ENCODE data around the gene C3orf80.
A peak's percentile ranks its signal among the peaks of the same experiment; 100 is the strongest.
"Not testable (repeated sequence)": the region's sequence is repeated elsewhere in the genome, so short reads cannot be mapped to it uniquely, and the experiment has no call there.

The C3orf80 gene

GRCh38 chr3:160225176-160226025 lies at the start of gene C3orf80:
TSS of gene C3orf80 (plus strand) at chr3:160225422. CDS start at chr3:160225636, 214 bp downstream.
- DNase-seq (peak; percentile 57), ATAC-seq (peak; percentile 87)

GRCh38 chr3:160176923-160177322 lies 48.3 kb upstream of the C3orf80 start:
- DNase-seq = no peak
- no peak for ATAC-seq

GRCh38 chr3:160178661-160179060 lies 46.6 kb upstream of the C3orf80 start:
- DNase-seq, ATAC-seq: not testable (repeated sequence)

- not testable (repeated sequence) for ATAC-seq, DNase-seq
Measured at GRCh38 chr3:160179403-160179802, 45.8 kb upstream of the C3orf80 start.

GRCh38 chr3:160179906-160180305 lies 45.3 kb upstream of the C3orf80 start:
- no peak for DNase-seq
- no peak for ATAC-seq

- DNase-seq (no peak), ATAC-seq (no peak)
Measured at GRCh38 chr3:160180581-160181216, 44.5 kb upstream of the C3orf80 start.

GRCh38 chr3:160183345-160184076 lies 41.7 kb upstream of the C3orf80 start:
- no peak for DNase-seq
- no peak for ATAC-seq

- ATAC-seq (no peak), DNase-seq (no peak)
Measured at GRCh38 chr3:160184655-160185054, 40.6 kb upstream of the C3orf80 start.

- ATAC-seq = no peak
- DNase-seq = no peak
Measured at GRCh38 chr3:160185751-160186150, 39.5 kb upstream of the C3orf80 start.

- no peak for ATAC-seq
- no peak for DNase-seq
Measured at GRCh38 chr3:160187288-160187687, 37.9 kb upstream of the C3orf80 start.

GRCh38 chr3:160192310-160193029 lies 32.8 kb upstream of the C3orf80 start:
- no peak for ATAC-seq
- no peak for DNase-seq

- ATAC-seq = no peak
- no peak for DNase-seq
Measured at GRCh38 chr3:160193644-160194192, 31.5 kb upstream of the C3orf80 start.

- ATAC-seq (no peak), DNase-seq (no peak)
Measured at GRCh38 chr3:160194438-160194837, 30.8 kb upstream of the C3orf80 start.

GRCh38 chr3:160195106-160195505 lies 30.1 kb upstream of the C3orf80 start:
- ATAC-seq = no peak

GRCh38 chr3:160196511-160197104 lies 28.6 kb upstream of the C3orf80 start:
- no peak for DNase-seq
- ATAC-seq = no peak

More at GRCh38 chr3:160195106-160195505, 30.1 kb upstream of the C3orf80 start:
- no peak for DNase-seq

GRCh38 chr3:160199108-160199507 lies 26.1 kb upstream of the C3orf80 start:
- DNase-seq = no peak
- no peak for ATAC-seq

GRCh38 chr3:160200353-160200752 lies 24.9 kb upstream of the C3orf80 start:
- DNase-seq = no peak
- ATAC-seq = no peak

- DNase-seq, ATAC-seq: not testable (repeated sequence)
Measured at GRCh38 chr3:160204396-160205011, 20.7 kb upstream of the C3orf80 start.

GRCh38 chr3:160205606-160206005 lies 19.6 kb upstream of the C3orf80 start:
- DNase-seq (no peak), ATAC-seq (no peak)

- ATAC-seq = no peak
Measured at GRCh38 chr3:160210341-160210740, 14.9 kb upstream of the C3orf80 start.

GRCh38 chr3:160210799-160211221 lies 14.4 kb upstream of the C3orf80 start:
- DNase-seq (no peak), ATAC-seq (no peak)

More at GRCh38 chr3:160210341-160210740, 14.9 kb upstream of the C3orf80 start:
- no peak for DNase-seq

Measured in stimulated activated naive CD8-positive, alpha-beta T cell treated with anti-CD3 and anti-CD28 coated beads, Interleukin-15, Interleukin-2, amounts not matched to agents 100 U/mL and 50 U/mL, for 24 hours (primary cell).